ENCODE data around the gene ARHGEF4. TPM values are rescaled to one million over a fixed set of nuclear protein-coding genes. Genes with fewer than 3 reads are reported as not detected.

Gene ARHGEF4, protein sequence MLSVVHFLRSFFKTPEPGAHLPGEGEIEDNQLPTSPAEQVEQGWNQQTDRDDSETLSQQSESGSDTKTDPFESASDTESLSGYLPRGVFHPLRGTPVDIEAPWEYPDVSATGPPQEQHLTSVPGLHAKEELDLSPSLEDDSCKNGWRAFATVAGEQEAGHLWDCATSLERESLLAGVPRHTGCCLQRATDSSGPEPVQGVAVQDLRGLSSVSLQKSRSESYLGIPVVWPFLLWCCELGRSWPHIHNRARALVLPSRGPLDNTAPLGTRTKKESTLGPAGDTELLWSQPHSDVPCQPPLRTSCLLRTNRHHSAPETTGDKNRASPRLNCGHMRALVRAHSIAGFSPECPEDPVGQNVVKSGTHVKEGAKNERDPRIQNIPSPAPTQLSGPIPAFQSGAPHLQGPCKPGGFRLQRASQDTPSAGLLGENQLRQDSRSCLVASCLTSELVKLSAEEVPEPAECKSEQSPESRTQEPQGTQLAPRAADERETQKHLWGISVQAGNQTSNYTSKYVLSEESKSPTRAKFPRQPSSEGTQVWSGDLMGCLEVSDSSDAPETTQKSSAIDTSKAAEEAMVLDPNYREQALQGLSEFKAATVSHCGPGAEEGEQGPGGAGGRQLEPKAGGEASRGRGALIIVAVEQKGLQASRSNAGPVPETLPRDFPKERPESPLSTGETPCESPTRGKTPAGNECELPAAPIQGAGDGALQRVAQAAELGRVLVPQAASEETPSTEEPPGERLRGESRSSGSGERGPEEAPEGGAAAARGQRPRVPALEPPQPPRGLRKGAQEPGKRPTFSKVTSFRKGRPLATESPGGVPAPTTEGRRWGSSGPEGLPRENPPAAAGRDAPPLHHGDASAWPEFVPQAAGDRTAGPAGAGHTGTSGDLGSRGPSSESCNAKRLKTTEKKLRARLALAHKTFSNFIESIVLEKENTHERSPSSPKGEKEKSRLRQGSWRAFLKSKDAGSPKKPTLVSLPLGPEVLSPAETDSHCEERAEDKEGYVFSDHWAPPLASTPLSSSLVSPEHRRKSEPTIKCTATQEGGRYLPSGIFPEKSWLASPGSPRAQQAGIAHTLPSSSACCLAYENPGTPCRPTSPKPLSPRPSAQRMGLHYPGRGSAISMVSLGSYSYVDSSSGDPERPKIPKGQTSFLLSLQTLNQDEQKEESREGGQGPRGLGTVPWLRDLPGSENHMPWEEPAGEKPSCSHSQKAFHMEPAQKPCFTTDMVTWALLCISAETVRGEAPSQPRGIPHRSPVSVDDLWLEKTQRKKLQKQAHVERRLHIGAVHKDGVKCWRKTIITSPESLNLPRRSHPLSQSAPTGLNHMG (N-terminal part only)
- 0.05 and 0.10 TPM in 2 replicates for total RNA-seq

DNA sequence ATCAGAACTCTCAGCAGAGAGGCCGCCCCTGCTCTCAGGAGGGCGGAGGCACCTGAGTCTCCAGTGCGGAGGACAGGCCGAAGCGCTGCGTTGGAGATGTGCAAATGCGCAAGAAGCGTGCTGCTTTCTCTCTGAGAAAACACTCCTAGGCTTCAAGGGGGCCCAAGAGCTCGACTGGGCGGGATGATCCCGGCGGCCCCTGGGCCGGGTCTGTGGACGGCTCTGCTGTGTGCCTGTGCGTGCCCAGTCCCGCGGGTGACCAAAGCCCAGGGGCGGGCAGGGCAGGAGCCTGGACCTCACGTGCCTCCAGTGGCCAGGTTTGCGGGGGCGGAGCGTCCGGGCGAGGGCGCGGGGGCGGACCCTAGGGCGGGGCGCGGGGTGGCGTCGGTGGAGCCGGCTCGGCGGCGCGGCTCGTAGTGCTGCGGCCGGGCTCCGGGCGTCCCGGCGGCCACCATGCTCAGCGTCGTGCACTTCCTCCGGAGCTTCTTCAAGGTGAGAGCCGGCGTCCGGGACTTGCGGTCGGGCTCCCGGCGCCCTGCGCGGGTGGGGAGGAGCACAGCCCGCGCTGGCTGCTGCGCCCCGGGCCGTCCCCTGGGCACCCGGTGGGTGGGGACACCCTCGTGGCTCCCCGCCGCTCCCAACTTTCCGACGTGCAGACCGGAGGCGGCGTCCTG is at the start of gene ARHGEF4:
ARHGEF4 (plus strand) TSS at position 414 of the 674 bp plus-strand sequence; CDS start at position 454, 40 bp downstream.
- H3K4me3 Mint-ChIP-seq: no peak within 1 kb of the TSS
- no peaks in the 10 kb centered on the region for H3K9me3 Mint-ChIP-seq
- intact Hi-C loops (cut with micrococcal nuclease): no loop called here
- no peaks in the 10 kb centered on the region for H3K4me1 Mint-ChIP-seq (ENCODE audit: low read depth)
- no peak within 1 kb of the TSS for H3K27ac Mint-ChIP-seq
- DNase-seq (ENCODE audit: low spot score): peak; percentile 18
- H3K36me3 Mint-ChIP-seq (ENCODE audit: low read depth): no peaks in the 10 kb centered on the region
- peaks cover 46% of the 10 kb centered on the region for H3K27me3 Mint-ChIP-seq (ENCODE audit: insufficient read depth)

GRCh38 chr2:130787841-130788240 is 48.9 kb upstream of the ARHGEF4 start:
- H3K4me1 Mint-ChIP-seq (ENCODE audit: low read depth): no peaks in the 10 kb centered on the region
- no peak overlapping the region for H3K4me3 Mint-ChIP-seq
- no peaks in the 10 kb centered on the region for H3K36me3 Mint-ChIP-seq (ENCODE audit: low read depth)
- peaks cover 5% of the 10 kb centered on the region for H3K27me3 Mint-ChIP-seq (ENCODE audit: insufficient read depth)
- intact Hi-C loops (cut with micrococcal nuclease): no loop called here
- no peaks in the 10 kb centered on the region for H3K9me3 Mint-ChIP-seq
- H3K27ac Mint-ChIP-seq: no peak overlapping the region
- DNase-seq (ENCODE audit: low spot score): no peak

- Mint-ChIP-seq H3K27me3 (ENCODE audit: insufficient read depth) (peaks cover 12% of the 10 kb centered on the region), H3K27ac (no peak overlapping the region), H3K4me1 (ENCODE audit: low read depth) (no peaks in the 10 kb centered on the region), H3K9me3 (no peaks in the 10 kb centered on the region), H3K36me3 (ENCODE audit: low read depth) (no peaks in the 10 kb centered on the region), H3K4me3 (no peak overlapping the region)
- intact Hi-C loops (cut with micrococcal nuclease): no loop called here
- DNase-seq (ENCODE audit: low spot score): no peak
These were observed 46.4 kb upstream of the ARHGEF4 start for GRCh38 chr2:130790312-130790711.

DNA sequence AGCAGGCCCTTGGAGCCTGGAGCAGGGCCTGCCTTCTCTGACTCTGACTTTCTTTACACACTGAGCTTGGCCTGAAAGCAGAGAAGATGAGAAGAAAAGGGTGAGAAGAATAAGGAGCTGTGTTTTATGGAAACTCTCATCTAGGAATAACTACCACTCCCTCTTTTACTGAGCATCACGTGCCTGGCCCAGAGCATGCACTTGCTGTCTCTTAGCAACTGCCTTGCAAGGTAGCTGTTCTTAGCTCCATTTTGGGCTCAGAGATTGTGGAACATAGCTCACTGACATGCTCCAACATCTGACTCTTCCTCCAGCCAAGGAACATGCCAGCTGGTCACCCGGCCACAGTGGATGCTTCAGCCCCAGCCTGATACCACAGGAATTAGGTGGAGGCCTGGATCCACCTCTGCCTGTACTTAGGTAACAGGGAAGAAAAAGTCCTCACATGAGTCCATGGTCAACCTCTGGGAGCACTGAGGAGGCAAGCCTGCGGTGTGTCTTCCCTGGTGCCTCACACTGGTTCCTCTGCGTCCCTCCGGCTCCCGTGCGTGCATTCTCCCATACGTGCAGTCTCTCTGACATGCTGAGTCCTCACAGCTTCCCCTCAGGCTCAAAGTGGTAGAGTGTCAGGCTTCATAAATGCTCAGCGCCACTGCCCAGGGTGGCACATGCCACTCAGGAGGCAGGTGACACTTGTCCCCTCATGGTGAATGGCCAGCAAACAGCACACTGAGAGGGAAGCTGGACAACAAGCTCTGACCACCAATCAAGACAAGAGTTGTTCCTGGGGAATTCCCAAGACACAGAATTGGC is 45.7 kb upstream of the ARHGEF4 start:
- Mint-ChIP-seq H3K36me3 (ENCODE audit: low read depth) (no peaks in the 10 kb centered on the region), H3K4me1 (ENCODE audit: low read depth) (no peaks in the 10 kb centered on the region), H3K9me3 (no peaks in the 10 kb centered on the region), H3K27me3 (ENCODE audit: insufficient read depth) (peaks cover 16% of the 10 kb centered on the region), H3K27ac (no peak overlapping the region), H3K4me3 (no peak overlapping the region)
- intact Hi-C loops (cut with micrococcal nuclease): no loop called here
- DNase-seq (ENCODE audit: low spot score): no peak

DNA sequence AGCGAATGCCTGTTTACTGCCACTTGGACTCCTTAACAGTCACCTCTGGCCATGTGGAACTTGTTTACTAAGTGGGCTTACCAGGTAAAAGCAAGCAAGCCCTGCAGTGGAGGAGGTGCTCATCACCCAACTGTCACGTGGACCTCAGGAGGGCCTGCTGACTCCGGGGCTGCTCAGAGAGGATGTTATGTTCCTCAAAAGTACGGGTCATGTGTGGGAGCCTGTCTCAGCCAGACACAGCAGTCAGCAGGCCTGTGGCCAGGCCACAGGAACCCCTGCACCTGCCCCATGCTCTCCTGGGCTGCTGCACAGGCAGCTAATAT is 45.1 kb upstream of the ARHGEF4 start:
- intact Hi-C loops (cut with micrococcal nuclease): no loop called here
- Mint-ChIP-seq H3K9me3 (no peaks in the 10 kb centered on the region), H3K27me3 (ENCODE audit: insufficient read depth) (peaks cover 16% of the 10 kb centered on the region), H3K36me3 (ENCODE audit: low read depth) (no peaks in the 10 kb centered on the region), H3K27ac (no peak overlapping the region), H3K4me1 (ENCODE audit: low read depth) (no peaks in the 10 kb centered on the region), H3K4me3 (no peak overlapping the region)
- no peak for DNase-seq (ENCODE audit: low spot score)

DNA sequence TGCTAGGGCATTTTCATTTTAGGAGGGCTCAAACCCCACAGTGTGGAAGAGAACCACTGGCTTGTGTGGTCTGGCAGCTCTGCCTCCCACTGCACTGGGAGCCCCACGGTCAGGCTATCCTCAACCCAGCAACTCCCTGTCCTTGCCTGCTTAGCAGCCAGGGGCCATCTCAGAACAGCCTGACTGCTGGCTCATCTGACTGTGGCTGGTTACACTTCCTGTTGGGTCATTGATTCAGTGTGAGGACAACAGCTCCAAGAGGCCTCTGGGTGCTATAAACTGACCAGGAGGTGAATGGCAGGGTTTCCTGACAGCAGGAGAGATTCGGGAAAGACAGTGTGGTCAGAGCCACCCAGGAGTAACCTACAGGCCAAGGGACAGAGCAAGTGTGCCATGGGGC is 41.3 kb upstream of the ARHGEF4 start:
- Mint-ChIP-seq H3K36me3 (ENCODE audit: low read depth) (no peaks in the 10 kb centered on the region), H3K9me3 (no peaks in the 10 kb centered on the region), H3K4me3 (no peak overlapping the region), H3K27ac (no peak overlapping the region), H3K27me3 (ENCODE audit: insufficient read depth) (peaks cover 22% of the 10 kb centered on the region), H3K4me1 (ENCODE audit: low read depth) (no peaks in the 10 kb centered on the region)
- DNase-seq (ENCODE audit: low spot score): no peak
- intact Hi-C loops (cut with micrococcal nuclease): loop anchor here (5.0 kb wide), 2 partner anchors 172 to 877 kb away; no protein-coding TSS in a partner anchor

GRCh38 chr2:130796290-130796689 is 40.4 kb upstream of the ARHGEF4 start:
- no peaks in the 10 kb centered on the region for H3K4me1 Mint-ChIP-seq (ENCODE audit: low read depth)
- no peak overlapping the region for H3K27ac Mint-ChIP-seq
- peaks cover 24% of the 10 kb centered on the region for H3K27me3 Mint-ChIP-seq (ENCODE audit: insufficient read depth)
- no peak for DNase-seq (ENCODE audit: low spot score)
- H3K36me3 Mint-ChIP-seq (ENCODE audit: low read depth): no peaks in the 10 kb centered on the region
- H3K4me3 Mint-ChIP-seq: no peak overlapping the region
- intact Hi-C loops (cut with micrococcal nuclease): loop anchor here (2.0 to 5.0 kb wide), 3 partner anchors 171 to 876 kb away; partner anchors contain the start of gene FAM168B
- no peaks in the 10 kb centered on the region for H3K9me3 Mint-ChIP-seq

GRCh38 chr2:130797493-130798435 is 39.0 kb upstream of the ARHGEF4 start:
- DNase-seq (ENCODE audit: low spot score): peak; percentile 89
- Mint-ChIP-seq H3K4me3 (peak overlapping the region; percentile 73), H3K27ac (no peak overlapping the region), H3K36me3 (ENCODE audit: low read depth) (no peaks in the 10 kb centered on the region), H3K4me1 (ENCODE audit: low read depth) (no peaks in the 10 kb centered on the region), H3K9me3 (no peaks in the 10 kb centered on the region), H3K27me3 (ENCODE audit: insufficient read depth) (peaks cover 24% of the 10 kb centered on the region)
- intact Hi-C loops (cut with micrococcal nuclease): loop anchor here (1.0 to 5.0 kb wide), 8 partner anchors 27 to 875 kb away; partner anchors contain the start of genes FAM168B and PLEKHB2

- H3K36me3 Mint-ChIP-seq (ENCODE audit: low read depth): no peaks in the 10 kb centered on the region
- H3K27ac Mint-ChIP-seq: no peak overlapping the region
- intact Hi-C loops (cut with micrococcal nuclease): loop anchor here (1.0 to 5.0 kb wide), 4 partner anchors 26 to 874 kb away; partner anchors contain the start of gene PLEKHB2
- peak overlapping the region; percentile 73 for H3K4me3 Mint-ChIP-seq
- no peaks in the 10 kb centered on the region for H3K4me1 Mint-ChIP-seq (ENCODE audit: low read depth)
- H3K27me3 Mint-ChIP-seq (ENCODE audit: insufficient read depth): peaks cover 21% of the 10 kb centered on the region
- DNase-seq (ENCODE audit: low spot score): no peak
- H3K9me3 Mint-ChIP-seq: no peaks in the 10 kb centered on the region
These were observed 38.1 kb upstream of the ARHGEF4 start for GRCh38 chr2:130798472-130799218.

DNA sequence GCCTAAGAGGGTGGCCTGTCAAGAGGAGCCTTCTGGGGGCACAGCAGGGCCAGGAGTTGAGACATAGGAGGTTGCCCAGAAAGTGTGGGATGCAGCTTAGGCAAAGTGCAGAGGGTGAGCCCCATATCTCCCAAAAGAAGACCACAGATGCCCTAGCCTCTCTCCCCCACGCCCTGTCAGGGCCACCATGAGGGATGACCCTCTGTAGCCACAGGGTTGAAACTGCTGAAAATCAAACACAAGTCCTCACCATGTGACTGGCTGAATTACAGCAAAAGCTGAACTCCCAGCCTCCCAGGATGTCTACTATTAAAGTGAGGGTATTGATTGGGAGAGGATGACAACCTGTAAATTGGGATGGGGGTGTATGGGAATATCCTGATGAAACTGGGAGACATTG is 37.4 kb upstream of the ARHGEF4 start:
- Mint-ChIP-seq H3K4me1 (ENCODE audit: low read depth) (no peaks in the 10 kb centered on the region), H3K4me3 (no peak overlapping the region), H3K27me3 (ENCODE audit: insufficient read depth) (peaks cover 17% of the 10 kb centered on the region), H3K9me3 (no peaks in the 10 kb centered on the region), H3K36me3 (ENCODE audit: low read depth) (no peaks in the 10 kb centered on the region), H3K27ac (no peak overlapping the region)
- DNase-seq (ENCODE audit: low spot score): no peak
- intact Hi-C loops (cut with micrococcal nuclease): loop anchor here (2.0 to 5.0 kb wide), 3 partner anchors 168 to 873 kb away; partner anchors contain the start of gene PLEKHB2
